SU-DHL-6 (cell line): ENCODE results near the gene SERINC2.

ENCODE experiments used
- H2AFZ ChIP-seq: fragments of 200-600 bp; sonication (generic); 2 replicates; pipeline ENCODE4 v1.6.1; 2014; ENCODE audit warnings: low read depth, mild to moderate bottlenecking, moderate library complexity, mixed read lengths, antibody characterized with exemption, low read length; ENCODE audit not compliant: severe bottlenecking
- H3F3A ChIP-seq: fragments of 200-600 bp; shearing (Covaris generic); 2 replicates; pipeline ENCODE4 v1.6.0; 2016; ENCODE audit warnings: antibody characterized with exemption, mild to moderate bottlenecking; ENCODE audit not compliant: insufficient read depth
- H3K27ac ChIP-seq: fragments of 200-600 bp; sonication (generic); 2 replicates; pipeline ENCODE4 v1.5.1; 2016; ENCODE audit warnings: low read depth, mild to moderate bottlenecking, low read length, moderate library complexity, mixed read lengths
- H3K27me3 ChIP-seq: fragments of 200-600 bp; sonication (generic), shearing (Covaris generic); 2 replicates; pipeline ENCODE4 v1.6.0; 2014; ENCODE audit warnings: mild to moderate bottlenecking, low read length
- H3K36me3 ChIP-seq: fragments of 200-600 bp; sonication (generic); 2 replicates; pipeline ENCODE4 v1.6.1; 2014; ENCODE audit warnings: mild to moderate bottlenecking, low read length, mixed read lengths
- H3K4me2 ChIP-seq: fragments of 300-600, 200-600 bp; shearing (Covaris generic), sonication (generic); 2 replicates; pipeline ENCODE4 v1.6.0; 2014; ENCODE audit warnings: low read length, low read depth, mild to moderate bottlenecking; ENCODE audit not compliant: poor library complexity, severe bottlenecking
- H3K4me3 ChIP-seq: fragments of 200-600 bp; sonication (generic); 2 replicates; pipeline ENCODE4 v1.5.1; 2014; ENCODE audit warnings: antibody characterized with exemption, low read length, mild to moderate bottlenecking, mixed read lengths; ENCODE audit not compliant: insufficient read depth, poor library complexity, severe bottlenecking
- H3K79me2 ChIP-seq: fragments of 200-600 bp; sonication (generic); 2 replicates; pipeline ENCODE4 v1.6.1; 2014; ENCODE audit warnings: mild to moderate bottlenecking, low read length, moderate library complexity; ENCODE audit not compliant: insufficient read depth
- H3K9ac ChIP-seq: fragments of 200-600 bp; sonication (generic); 2 replicates; pipeline ENCODE4 v1.7.0; 2014; ENCODE audit warnings: mild to moderate bottlenecking, low read length
- H3K9me2 ChIP-seq: fragments of 200-600 bp; sonication (generic); replicated peaks from 2 replicates; pipeline ENCODE4 v1.6.1; 2014; ENCODE audit warnings: low read length; ENCODE audit not compliant: insufficient read depth
- H3K9me3 ChIP-seq: fragments of 200-600 bp; sonication (generic); 2 replicates; pipeline ENCODE4 v1.6.1; 2014; ENCODE audit warnings: low read length, mixed read lengths; ENCODE audit not compliant: insufficient read depth
- H4K20me1 ChIP-seq: fragments of 200-600 bp; sonication (generic); 2 replicates; pipeline ENCODE4 v1.6.1; 2014; ENCODE audit warnings: low read depth, mild to moderate bottlenecking, antibody characterized with exemption, low read length, moderate library complexity, mixed read lengths
- EZH2phosphoT487 ChIP-seq: fragments of 200-600 bp; sonication (generic), shearing (Covaris generic); conservative IDR thresholded peaks from 2 replicates; pipeline ENCODE4 v1.6.1; 2018; ENCODE audit warnings: mild to moderate bottlenecking, antibody characterized with exemption, low read length, moderate library complexity, mixed read lengths
- TF ChIP-seq, protein P1 (sequence below): fragments of 200-600 bp; sonication (generic); IDR thresholded peaks from one replicate; pipeline ENCODE4 v1.5.1; 2017; ENCODE audit warnings: antibody characterized with exemption, mild to moderate bottlenecking, low read length, moderate library complexity; ENCODE audit not compliant: insufficient read depth, poor library complexity, severe bottlenecking

Gene SERINC2

DNA sequence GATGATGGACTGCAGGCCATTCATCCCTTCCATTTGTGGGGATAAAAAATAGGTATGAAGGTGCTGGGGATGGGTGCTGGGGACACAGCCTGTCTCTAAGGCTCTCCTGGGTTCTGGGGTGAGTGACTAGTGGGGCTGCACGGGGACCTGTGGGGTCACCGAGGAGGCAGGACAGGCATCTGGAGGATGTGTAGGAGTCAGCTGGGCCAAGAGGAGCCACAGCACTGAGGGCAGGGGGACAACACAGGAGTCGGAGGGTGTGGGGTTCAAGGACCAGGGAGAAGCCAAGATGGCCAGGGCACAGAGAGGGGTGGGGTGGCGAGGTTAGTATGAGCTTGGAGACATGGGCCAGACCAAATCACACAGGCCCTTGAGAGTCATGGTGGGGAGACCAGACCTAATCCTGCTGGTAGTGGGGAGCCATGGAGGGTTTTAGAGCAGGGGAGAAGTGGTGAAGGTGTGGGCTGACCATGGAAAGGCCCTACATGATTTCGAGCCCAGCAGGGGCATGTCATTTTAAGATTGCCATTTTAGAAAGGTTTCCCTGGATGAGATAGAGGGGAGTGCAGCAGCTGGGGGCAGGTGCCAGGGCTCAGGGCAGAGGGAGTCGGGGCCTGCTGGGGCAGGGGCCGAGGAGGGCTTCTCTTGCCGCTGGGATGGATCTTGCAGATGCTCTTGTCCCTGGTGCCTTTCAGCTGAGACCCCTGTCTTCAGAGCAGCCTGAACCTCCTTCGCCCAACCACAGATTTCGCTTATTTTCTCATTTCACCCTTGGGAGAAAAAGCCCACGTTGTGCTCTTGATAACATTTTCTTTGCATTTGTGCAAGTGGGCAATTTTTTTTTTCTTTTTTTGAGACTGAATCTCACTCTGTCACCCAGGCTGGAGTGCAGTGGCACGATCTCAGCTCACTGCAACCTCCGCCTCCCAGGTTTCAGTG is 22.7 kb downstream of the SERINC2 start:
- TF ChIP-seq EZH2phosphoT487 = no peak
- TF ChIP-seq, protein P1, sequence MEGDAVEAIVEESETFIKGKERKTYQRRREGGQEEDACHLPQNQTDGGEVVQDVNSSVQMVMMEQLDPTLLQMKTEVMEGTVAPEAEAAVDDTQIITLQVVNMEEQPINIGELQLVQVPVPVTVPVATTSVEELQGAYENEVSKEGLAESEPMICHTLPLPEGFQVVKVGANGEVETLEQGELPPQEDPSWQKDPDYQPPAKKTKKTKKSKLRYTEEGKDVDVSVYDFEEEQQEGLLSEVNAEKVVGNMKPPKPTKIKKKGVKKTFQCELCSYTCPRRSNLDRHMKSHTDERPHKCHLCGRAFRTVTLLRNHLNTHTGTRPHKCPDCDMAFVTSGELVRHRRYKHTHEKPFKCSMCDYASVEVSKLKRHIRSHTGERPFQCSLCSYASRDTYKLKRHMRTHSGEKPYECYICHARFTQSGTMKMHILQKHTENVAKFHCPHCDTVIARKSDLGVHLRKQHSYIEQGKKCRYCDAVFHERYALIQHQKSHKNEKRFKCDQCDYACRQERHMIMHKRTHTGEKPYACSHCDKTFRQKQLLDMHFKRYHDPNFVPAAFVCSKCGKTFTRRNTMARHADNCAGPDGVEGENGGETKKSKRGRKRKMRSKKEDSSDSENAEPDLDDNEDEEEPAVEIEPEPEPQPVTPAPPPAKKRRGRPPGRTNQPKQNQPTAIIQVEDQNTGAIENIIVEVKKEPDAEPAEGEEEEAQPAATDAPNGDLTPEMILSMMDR = no peak
- Histone ChIP-seq H3K4me3 (no peak overlapping the region), H2AFZ (no peak overlapping the region), H3K4me2 (no peak overlapping the region), H4K20me1 (no peaks in the 10 kb centered on the region), H3K27me3 (no peaks in the 10 kb centered on the region), H3K9me3 (no peaks in the 10 kb centered on the region), H3F3A (no peaks in the 10 kb centered on the region), H3K9ac (no peak overlapping the region), H3K9me2 (no peaks in the 10 kb centered on the region), H3K27ac (no peak overlapping the region), H3K79me2 (no peaks in the 10 kb centered on the region), H3K36me3 (no peaks in the 10 kb centered on the region)

DNA sequence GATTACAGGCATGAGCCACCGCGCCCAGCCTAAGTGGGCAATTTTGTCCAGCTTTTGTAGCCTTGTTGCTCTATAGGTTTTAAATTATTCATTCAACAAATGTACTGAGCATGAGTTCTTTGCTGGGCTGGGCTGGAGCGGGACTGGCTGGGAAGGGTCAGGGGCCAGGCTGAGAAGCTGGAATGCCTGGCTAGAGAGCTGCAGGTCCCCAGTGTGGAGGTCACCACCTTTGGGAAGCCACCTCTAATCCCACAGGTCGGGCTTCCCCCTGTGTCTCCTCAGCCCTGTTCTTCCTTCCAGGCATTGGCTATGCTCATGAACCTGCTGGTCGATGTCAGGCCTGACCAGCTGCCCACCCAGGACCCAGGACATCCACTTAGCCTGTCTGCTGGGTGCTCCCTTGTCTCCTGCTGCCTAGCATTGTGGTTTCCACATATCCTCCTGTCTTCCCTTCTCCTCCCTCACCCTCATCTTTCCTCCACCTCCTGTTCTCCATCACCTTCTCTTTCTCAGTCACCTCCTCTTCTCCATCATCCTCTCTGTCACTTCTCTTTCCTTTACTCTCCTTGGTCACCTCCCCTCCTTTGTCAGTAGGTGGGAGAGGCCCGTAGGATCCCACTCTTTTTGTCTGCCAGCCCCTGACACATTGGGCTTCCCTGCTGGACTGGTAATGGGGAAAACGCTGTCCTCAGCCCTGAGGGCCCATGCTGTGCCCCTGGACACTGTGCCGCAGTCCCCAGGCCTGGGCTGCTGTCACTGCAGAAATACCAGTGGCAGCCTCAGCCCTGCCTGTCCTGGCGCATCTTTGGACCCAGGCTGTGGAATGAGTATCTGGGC is 23.8 kb downstream of the SERINC2 start:
- Histone ChIP-seq H3F3A (no peaks in the 10 kb centered on the region), H2AFZ (no peak overlapping the region), H3K4me2 (no peak overlapping the region), H3K9ac (no peak overlapping the region), H3K79me2 (no peaks in the 10 kb centered on the region), H4K20me1 (no peaks in the 10 kb centered on the region), H3K4me3 (no peak overlapping the region), H3K27me3 (no peaks in the 10 kb centered on the region), H3K9me3 (no peaks in the 10 kb centered on the region), H3K9me2 (no peaks in the 10 kb centered on the region), H3K36me3 (no peaks in the 10 kb centered on the region), H3K27ac (no peak overlapping the region)
- TF ChIP-seq, protein P1 = no peak
- TF ChIP-seq EZH2phosphoT487 = no peak

DNA sequence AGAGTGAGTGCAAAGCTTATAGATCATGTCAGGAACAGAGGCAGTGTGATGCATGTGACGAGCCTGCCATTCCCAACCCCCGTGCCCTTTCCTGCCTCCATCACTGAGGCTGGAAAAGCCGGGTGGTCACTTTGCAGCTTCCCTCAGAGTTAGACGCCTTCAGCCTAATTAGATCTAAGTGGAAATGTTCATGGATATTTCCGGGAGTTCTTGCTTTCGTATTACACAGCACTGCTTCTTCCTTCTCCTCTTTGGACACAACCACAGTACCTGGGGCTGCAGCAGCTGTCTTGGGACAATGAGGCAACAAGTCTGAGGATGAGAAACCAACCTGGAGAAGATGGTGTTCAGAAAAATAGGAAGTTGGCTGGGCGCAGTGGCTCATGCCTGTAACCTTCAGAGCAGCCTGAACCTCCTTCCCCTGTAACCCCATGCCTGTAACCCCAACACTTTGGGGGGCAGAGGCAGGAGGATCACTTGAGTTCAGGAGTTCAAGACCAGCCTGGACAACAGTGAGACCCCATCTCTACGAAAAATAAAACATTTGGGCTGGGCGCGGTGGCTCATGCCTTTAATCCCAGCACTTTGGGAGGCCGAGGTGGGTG is 24.5 kb downstream of the SERINC2 start:
- no peaks in the 10 kb centered on the region for H3F3A ChIP-seq
- no peak overlapping the region for H3K9ac ChIP-seq
- H2AFZ ChIP-seq = no peak overlapping the region
- no peak overlapping the region for H3K4me3 ChIP-seq
- no peak overlapping the region for H3K27ac ChIP-seq
- no peaks in the 10 kb centered on the region for H4K20me1 ChIP-seq
- no peaks in the 10 kb centered on the region for H3K79me2 ChIP-seq
- no peak overlapping the region for H3K4me2 ChIP-seq
- H3K36me3 ChIP-seq = no peaks in the 10 kb centered on the region
- no peaks in the 10 kb centered on the region for H3K27me3 ChIP-seq
- TF ChIP-seq, protein P1 = no peak
- no peak for TF ChIP-seq EZH2phosphoT487
- H3K9me3 ChIP-seq = no peaks in the 10 kb centered on the region
- H3K9me2 ChIP-seq = no peaks in the 10 kb centered on the region
